GM19452 (cell line): ENCODE measurements around the gene NFIA.

ENCODE experiments used
- ATAC-seq: cut with Tn5 transposase; IDR thresholded peaks from one replicate; pipeline ENCODE4 v1.9.1; 2021; ENCODE audit not compliant: unreplicated experiment

The NFIA gene

DNA sequence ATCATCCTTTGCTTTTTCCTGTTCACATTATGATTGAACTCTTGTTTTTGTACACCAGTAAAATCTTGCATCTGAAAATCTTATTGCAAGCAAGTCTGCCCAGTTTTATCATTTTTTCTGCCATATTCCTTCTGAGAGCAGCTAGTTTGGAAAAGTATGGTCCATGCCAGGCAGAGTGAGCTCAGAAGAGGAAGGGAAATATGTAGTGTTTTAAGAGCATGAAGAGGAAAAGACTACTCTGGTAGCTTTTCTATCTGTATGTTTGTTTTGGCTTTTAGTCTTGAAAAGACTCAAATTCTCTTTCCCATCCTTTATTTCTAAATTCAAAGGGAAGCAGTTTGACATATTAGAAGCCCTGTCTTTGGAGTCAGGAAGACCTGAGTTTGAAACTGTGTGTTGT, 125.8 kb downstream of the NFIA start:
- ATAC-seq: no peak

DNA sequence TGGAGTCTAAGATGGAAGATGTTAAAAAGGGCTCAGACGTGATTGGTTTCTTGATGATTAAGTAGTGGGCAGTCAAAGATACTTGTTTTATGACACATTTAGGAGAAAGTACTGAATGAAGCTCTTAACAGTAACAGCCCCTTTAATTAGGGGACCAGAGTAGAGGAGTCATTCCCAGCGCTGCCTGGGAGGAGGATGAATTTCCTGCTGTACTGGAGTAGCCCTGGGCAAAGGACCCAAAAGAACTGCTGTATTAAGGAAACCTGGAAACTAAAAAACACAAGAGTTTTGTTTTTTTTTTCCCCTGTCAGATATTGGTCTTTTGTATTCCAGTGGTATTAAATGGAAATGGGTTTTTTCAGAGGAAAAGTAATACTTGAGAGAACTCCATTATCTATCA, 126.5 kb downstream of the NFIA start:
- no peak for ATAC-seq

DNA sequence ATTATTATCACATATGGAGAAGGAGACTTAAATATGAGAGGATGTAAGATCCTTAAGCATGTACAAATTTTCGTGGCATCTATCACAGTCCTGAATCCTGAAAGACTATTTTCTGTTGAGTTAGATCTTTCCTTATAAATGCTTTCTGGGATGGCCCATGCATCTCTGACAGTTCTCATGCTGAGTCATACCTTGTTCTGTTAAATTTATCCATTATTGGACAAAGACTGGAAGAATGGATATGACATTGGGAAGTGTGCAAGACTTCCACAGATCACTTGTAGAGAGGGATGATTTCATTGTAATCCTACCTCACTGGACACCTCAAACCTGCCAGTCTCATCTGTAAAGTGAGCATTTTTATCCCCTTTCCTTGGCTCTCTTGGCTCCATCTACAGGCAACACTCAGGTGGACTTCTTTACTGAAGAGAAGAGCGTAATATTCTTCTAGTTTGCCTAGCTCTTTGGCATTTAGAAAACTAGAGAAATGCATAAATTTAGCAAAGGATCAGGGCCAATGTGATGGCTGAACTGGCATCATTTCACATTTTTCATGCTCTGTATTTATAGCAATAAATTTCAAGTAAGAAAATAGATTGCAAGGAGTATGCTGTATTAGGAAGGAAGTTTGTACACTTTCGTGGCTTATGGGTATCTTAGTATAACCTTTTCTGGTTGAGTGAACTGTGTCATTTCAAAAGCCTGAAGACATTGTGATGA, 128.2 kb downstream of the NFIA start:
- ATAC-seq: no peak

DNA sequence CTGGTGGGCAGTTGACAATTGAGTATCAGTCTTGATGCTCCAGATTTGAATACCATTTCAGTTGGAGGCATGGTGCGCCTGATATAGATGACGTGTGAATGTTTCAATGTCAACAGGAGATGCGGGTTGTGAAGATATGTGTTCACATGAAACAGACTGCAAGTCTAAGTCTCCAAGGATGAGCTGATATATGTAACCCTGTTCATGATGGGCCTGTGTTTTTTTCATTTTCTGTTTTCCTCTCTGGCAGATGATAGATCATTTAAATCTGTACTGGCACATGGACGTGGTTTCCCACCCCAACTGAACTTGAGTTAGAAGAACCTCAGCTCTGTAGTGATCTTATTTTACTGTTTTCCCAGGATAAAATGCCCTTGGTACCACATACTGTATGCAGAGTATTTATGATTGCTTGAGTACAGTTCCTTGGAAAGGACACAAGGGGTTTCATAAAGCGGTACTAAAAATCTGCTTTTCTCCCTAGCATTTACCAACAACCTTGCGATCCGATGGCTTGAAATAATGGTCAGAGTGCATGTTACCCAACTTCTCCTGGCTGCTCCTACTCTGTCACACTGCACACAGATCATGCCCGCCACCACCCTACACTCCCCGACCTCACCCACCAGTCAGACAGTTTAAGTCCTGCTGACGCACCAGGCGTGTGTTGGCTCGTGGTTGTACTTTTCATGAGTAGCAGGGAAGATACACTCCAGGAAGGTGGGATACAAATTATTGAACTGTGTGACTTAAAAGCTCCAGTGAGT, 131.1 kb downstream of the NFIA start:
- no peak for ATAC-seq

DNA sequence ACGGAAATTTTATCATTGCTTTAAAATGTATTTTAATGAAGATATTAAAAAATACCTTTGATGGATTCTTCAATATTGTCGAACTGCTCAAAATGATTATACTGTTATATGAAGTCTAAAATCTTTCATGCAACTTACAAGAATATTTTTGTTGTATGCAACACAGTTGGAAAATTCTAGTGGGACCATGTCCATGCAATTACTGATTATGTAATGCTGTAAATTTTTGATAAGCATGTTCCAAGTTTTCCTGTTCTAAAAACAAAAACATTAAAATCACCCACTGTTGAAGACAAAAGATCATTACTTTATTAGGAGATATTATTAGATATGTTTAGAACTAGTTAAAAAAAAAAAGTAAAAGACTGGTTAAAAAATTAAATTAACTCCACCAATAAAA, 132.8 kb downstream of the NFIA start:
- ATAC-seq: no peak

DNA sequence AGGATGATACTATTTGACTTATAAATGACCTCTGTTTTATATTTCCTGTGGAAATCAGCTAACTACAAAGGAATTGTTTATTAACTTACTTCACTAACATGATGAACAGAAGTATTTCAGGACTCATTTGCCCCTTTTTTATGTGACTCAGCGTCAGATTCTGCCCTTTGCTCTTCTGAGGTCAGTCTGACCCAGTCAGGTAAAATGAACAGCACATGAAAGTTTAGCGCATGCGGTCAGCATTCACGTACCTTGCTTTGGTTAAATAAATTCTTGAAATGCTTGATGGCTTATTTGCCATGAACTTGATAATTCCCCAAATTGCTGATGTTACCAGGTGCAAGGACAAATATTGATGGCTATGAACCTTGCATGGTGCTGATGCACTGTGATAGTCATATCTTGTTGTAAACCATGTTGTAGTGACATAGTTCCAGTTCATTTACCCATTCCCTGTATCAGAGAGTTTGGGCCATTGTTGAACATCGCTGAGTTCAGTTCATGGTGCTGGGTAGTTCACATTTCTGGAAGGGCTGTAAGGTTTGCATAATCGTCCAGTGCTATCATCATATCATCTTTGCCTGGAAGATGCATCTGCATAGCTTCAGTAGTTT, 133.4 kb downstream of the NFIA start:
- ATAC-seq: no peak

DNA sequence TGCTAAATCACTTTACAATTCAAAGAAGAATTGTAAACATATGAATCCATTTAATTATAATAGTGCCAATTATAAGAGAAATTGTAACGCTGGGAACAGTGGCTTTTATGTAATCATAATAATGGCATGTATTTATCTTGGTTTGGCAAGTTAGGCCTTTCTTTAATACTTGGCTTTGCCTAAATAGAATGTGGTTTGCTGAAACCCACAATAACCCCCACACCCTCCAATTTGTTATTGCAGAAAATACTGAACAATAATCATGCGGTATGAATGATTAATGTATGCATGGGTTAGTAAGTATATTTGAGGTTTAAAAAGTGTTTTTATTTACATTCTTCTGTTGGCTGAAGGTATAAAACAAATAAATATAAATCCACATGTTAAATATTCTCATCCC, 138.2 kb downstream of the NFIA start:
- no peak for ATAC-seq

DNA sequence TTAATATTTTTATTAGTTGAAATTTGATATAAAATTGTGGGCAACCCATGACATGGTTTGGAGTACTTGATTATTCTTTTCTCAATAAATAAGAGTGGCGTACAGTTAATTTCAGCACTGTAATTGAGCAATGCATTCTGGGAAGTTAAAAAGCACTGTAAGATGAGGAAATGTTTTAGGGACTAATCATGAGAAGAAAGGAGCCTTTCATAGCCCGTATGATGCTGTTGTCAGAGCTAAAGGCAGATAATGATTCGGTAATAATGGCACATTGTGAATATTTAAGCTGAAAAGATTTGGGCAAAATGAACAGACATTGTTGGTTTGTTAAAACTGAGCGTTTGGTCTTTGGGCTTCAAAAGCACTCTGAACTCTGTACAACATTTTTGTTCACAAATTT, 139.3 kb downstream of the NFIA start:
- ATAC-seq: no peak

DNA sequence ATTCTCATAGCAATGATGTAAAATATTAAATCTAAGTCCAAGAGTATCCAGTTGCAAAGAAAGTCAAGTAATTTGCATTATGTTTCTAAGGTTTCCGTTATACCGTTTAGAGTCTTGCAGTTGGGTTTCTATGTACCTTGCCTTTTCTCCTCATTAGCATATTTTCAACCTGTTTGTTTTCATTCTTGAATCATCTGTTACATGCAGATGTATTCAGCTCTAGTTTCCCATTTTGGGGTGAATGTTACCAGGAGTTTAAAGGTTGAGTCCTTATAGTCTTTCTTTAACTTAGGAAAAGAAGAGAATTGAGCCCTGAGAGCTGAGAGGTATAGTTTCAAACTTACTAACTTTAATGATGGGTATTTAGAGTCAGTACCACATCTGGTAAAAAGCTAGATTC, 139.9 kb downstream of the NFIA start:
- ATAC-seq: no peak

DNA sequence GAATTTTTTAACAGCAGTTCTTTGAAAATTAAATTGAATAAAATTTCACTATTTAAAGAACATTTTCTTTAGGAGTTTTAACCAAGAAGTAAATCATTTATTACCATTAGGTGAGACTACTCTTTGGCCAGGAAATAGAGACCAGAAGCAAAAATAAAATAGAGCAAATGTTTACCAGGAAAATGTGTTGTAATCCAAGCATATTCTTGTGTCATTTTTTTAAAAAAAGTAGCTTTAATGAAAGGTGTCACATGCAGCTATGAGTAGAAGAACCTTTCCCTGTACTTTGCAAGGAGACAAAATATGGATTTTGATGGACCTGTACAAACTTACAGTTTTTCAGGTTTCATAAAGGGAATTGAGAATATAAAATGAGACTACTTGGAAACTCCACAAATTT, 140.8 kb downstream of the NFIA start:
- ATAC-seq: no peak

DNA sequence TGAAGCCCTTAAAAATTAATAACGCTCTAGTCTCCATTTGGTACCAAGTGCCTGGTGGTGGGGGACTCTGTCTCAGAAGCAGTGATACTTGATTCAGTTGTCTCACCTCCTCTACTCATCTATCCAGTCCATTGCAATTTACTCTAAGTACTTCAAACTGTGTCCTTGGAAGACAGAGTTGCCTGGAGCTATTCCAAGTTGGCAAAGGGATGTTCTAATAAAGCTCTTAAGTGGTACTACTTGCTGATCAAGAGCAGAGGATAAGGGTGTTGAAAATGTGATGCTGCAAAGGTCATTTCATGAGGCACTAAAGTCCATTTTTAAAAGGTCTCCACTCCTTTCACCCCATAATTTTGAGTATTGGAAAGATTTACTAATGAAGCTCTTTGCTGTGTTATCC, 142.2 kb downstream of the NFIA start:
- ATAC-seq: no peak

DNA sequence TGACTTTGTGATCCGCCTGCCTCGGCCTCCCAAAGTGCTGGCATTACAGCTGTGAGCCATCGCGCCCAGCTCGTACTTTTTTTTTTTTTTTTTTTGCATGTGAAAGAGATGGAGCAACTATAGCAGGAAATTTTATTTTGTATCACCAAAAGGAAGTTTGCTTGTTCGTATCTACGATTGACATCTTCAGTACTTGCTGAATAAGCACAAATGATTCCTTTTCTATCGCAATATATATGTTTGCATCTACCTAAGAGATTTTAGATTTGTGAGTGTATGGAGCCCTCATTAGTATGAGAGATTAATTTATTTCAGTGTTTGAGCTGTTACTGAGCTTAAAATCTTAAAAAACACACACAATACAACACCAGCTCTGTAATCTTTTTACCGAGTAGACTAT, 143.1 kb downstream of the NFIA start:
- no peak for ATAC-seq

DNA sequence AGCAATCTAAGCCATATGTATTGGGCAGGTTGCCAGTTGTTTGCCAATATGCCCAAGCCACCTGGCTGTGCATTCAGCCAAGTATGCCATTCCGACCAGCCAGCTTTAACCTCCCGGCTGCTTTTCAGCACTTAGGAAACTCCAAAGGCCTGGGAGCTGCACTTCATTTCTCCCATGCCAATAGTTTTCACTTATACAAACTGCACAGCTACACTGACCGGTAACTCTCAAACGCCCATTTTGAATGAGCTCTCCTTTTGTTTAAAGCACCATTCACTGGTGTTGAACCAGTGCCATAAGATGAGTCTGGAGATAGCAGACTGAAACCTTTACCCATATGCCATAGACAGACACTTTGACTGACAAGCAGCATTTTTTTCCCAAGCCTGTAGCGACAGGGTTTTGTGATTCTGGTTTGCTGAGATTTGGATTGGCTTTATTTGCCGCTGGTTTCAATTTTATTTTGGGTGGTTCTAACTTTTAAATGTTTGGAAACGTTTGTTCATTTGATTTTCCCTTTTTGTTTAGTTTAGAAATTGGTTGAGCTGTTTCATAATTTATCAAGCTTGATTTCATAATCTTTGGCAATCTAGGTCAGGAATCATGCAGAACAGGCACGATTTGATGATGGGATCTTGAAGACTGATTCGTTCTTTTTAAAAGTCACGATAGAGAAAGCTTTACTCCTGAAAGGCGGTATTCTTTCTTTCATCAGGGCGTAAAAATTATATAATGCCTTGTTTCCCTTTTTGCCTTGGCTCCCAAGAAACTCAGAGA, 144.6 kb downstream of the NFIA start:
- ATAC-seq: no peak

DNA sequence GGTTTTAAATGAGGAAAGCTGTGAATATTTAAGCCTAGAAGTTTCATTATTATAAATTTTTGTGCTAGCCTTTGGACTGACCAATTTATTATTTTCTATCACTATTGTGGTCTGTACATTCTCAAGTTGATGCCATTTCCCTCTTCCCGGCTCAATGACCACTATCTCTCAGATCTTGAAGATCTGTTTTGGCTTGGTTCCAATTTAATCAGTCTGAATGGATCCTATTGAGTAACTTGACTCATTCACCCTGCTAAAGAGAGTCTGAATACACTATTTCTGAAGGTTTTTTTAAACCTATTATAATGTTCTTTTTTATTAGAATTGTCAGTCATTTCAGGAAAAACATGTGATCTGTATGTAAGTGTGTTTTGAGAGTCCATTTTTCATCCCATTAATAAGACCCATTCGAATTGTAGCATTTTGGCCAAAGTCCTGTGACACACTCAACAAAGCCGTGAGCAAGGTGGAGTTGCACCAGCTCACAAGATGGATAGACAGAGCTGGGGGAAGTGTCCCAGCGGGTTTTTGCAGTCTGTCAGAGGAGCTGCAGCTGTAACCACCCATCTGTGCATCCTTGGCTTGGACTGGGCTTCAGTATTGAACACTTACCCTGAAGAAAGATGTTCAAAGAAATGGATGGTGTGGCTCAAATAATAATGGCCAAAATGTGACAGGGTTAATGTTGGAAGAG, 145.6 kb downstream of the NFIA start:
- ATAC-seq: no peak

DNA sequence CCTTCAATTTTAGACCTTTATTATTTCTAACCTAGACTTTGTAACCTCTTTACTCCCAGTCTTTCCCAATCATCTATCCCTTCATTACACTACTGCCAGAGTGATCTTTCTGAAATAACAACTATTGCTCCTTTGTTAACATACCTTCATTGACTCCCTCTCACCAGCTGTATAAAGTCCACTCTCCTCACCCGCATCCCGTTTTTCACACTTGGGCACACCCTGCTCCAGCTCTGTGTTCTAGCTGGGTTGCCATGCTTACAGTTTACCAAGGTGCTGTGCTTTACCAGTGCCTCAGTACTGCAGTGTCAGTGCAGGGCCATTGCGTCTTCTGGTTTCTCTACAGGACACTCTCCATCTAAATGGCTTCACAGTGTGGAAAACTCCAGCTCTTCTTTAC, 148.2 kb downstream of the NFIA start:
- no peak for ATAC-seq

DNA sequence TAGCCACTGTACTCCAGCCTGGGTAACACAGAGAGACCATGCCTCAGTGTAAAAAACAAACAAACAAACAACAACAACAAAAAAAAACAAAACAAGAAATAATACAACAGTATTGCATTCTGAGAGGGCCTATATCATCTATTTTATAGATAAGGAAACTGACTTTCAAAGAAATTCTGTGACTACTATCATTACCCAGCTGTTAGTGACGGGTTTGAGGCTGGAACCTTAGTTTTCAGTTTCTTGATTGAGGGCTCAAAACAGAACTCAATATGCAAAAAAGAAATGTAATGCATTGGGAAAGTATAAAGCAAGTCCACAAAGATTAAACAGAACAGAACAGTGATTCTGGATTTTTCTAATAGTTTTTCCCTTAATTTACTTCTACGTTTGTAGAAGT, 149.4 kb downstream of the NFIA start:
- ATAC-seq: no peak

DNA sequence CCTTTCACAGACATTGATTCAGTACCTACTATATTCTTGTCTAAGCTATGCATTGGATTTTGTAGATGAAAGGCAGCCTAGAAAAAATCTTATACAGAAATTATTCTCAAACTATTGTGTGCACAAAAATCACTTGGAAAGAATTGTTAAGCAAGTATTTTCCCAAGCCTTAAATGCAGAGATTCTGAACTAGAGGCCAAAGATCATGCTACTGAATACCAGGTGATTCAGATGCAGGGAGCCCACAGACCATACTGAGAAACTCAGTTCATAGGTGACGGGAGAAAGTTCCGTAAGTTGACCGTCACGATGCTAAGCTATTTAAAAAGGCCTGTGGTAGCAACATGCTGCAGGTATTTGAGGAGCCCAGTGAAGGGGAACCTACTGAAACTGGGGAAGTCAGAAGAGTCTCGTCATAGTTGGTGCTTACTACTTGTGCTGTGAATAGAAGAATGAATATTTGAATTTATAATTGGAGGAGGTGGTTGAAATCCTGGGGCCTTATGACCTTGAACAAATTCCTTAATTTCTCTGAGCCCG, 150.8 kb downstream of the NFIA start:
- ATAC-seq: no peak

DNA sequence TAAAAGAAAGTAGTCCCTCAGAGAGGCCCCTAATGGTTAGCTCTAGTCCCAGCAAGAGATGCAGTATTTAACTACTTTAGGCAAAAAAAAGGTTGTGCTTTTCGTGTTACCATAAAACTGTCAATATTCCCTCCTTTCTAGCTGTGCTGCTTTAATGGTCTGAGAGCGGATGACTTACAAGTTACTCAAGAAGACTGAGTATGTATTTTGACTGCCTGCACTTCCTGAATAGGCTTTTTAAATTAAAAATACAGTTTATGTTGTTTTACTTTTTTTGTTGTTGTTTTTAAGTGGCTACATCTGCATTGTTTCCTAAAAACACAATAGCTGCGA, 152.2 kb downstream of the NFIA start:
- ATAC-seq: no peak

DNA sequence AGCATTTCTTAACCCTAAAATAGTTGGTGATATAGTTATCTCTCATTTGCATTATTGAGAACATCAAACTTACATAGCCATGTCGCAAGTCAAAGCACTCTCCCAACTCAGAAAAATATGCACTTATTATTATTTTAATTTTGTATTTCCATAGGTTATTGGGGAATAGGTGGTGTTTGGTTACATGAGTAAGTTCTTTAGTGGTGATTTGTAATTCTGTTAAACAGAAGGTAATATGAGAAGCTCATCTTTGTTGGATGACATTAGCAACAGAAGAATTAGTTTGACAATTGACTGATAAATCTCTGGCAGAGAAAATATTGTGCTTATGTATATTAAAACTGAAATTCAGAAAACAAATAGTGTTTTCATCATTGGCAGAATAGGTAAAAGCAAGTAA, 154.8 kb downstream of the NFIA start:
- ATAC-seq: no peak

DNA sequence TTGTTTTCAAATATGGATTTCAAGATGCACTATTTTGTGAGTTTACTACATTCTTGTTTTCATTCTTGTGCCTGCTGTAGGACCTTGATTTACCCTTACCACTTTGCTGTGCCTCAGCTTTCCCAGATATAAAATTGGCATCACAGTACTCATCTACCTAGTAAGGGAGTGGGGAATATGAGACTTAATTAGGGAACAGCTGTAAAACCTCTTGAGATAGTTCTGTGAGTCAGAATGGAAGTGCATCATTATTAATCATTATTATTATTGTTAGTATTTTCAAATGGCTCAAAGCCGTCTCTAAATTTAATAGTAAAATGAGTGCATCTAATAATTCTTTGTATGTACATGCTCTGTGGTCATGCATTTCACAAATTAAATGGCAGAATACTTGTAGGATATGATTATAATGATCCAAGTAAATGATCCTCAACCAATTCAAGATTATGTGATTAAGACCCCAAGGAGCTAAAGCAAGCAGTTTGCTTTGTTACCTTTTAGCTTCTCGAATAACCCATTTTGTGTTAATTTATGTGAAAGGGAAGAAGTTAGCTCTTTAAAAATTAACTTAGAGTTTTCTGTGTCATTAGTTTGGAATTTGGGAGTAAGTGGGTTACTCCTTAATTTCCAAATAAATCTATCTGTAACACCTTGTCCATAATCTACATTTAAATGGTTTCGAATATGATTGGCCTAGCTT, 155.4 kb downstream of the NFIA start:
- no peak for ATAC-seq
